Measurements from ENCODE around the gene FCSK.

FCSK gene

DNA sequence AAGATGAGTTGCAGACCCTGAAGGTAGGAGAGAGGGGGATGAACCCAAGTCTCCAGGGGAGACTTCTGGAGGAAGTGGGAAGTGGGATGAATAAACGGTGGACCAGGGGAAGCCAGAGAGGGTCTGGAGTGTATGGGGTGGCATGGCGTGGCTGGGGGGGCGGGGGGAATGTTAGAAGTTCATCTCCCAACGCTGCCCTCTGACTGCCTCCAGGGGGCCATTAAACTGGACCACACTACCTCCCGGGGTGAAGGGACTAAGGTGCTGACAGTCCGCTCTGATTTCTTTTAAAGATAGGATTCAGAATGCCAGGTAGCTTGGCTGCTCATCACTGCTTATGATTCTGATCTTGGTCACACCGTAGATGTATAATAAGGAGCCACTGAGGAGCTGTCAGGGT, 36.7 kb upstream of the FCSK start:
- ChIA-PET POLR2A (interaction anchor here (0.5 to 1.0 kb wide), 2 partner anchors 37 to 1037 kb away, joined by 5 to 6 read pairs; no protein-coding TSS in a partner anchor), CTCF (interaction anchor here (0.7 to 3.7 kb wide), 6 partner anchors 9 to 37 kb away, joined by 3 to 17 read pairs (median 4); no protein-coding TSS in a partner anchor)
- DNase-seq (ENCODE audit: extremely low spot score), result no peak
- TF ChIP-seq, protein P1, sequence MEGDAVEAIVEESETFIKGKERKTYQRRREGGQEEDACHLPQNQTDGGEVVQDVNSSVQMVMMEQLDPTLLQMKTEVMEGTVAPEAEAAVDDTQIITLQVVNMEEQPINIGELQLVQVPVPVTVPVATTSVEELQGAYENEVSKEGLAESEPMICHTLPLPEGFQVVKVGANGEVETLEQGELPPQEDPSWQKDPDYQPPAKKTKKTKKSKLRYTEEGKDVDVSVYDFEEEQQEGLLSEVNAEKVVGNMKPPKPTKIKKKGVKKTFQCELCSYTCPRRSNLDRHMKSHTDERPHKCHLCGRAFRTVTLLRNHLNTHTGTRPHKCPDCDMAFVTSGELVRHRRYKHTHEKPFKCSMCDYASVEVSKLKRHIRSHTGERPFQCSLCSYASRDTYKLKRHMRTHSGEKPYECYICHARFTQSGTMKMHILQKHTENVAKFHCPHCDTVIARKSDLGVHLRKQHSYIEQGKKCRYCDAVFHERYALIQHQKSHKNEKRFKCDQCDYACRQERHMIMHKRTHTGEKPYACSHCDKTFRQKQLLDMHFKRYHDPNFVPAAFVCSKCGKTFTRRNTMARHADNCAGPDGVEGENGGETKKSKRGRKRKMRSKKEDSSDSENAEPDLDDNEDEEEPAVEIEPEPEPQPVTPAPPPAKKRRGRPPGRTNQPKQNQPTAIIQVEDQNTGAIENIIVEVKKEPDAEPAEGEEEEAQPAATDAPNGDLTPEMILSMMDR (IDR thresholded peaks at IDR 0.05; ENCODE audit: control extremely low read depth, extremely low read depth, low read depth, missing control alignments), result no peak

DNA sequence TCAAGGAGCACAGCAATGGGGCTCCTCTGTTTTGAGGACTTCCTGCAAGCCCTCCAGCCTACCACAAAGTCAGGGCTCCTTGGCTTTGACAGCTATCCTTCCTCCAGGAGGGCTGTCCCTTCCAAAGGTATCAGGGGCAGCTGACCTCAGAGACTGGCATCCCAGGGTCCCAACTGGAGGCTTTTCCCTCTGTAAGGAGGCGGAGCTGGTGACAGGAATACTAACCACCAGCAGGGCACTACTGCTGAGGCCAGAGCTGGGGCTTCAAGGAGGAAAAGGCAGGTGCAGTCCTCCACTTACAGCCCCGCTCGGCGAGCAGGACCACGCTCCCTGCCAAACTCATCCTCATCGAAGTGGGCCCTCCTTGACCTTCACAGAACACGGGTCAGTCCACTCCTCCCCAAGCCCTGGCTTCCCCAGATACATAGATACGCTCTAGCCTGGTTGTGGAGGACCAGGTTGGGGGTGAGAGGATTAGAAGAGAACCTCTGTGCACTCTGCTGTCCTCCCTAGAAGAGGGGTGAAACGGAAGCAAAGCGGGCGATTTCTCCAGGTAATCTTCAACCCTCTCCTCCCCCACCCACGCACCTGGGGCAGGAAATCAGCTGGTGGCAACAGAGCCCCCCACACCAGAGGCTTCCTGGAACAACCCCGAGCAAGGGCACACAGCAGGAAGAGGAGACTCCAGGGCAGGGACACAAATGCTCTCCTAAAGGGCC, 36.0 kb upstream of the FCSK start:
- DNase-seq (ENCODE audit: extremely low spot score), result no peak
- TF ChIP-seq, protein P1 (IDR thresholded peaks at IDR 0.05; ENCODE audit: control extremely low read depth, extremely low read depth, low read depth, missing control alignments), result no peak
- ChIA-PET POLR2A (no interaction called here), CTCF (interaction anchor here (0.7 to 3.7 kb wide), 5 partner anchors 10 to 38 kb away, joined by 3 to 17 read pairs (median 3); no protein-coding TSS in a partner anchor)

DNA sequence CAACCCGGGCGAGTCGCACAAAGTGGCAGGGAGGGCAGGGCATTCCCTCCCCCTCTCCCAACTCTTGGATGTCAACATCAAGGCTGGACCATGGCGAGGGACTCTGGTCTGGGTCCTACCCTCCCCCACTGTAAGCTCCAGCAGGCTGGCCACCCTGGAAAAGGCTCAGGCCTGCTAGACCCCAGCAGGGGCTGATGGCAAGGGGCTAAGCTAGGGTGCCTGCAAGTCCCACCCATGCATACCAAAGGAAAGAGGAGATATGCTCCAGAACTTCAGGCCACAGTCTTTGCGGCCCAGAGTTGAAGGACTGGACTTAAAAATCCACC, 35.4 kb upstream of the FCSK start:
- ChIA-PET POLR2A (no interaction called here), CTCF (interaction anchor here (0.6 to 3.7 kb wide), 6 partner anchors 10 to 74 kb away, joined by 3 to 17 read pairs (median 3); no protein-coding TSS in a partner anchor)
- TF ChIP-seq, protein P1 (IDR thresholded peaks at IDR 0.05; ENCODE audit: control extremely low read depth, extremely low read depth, low read depth, missing control alignments), result no peak
- DNase-seq (ENCODE audit: extremely low spot score), result no peak

DNA sequence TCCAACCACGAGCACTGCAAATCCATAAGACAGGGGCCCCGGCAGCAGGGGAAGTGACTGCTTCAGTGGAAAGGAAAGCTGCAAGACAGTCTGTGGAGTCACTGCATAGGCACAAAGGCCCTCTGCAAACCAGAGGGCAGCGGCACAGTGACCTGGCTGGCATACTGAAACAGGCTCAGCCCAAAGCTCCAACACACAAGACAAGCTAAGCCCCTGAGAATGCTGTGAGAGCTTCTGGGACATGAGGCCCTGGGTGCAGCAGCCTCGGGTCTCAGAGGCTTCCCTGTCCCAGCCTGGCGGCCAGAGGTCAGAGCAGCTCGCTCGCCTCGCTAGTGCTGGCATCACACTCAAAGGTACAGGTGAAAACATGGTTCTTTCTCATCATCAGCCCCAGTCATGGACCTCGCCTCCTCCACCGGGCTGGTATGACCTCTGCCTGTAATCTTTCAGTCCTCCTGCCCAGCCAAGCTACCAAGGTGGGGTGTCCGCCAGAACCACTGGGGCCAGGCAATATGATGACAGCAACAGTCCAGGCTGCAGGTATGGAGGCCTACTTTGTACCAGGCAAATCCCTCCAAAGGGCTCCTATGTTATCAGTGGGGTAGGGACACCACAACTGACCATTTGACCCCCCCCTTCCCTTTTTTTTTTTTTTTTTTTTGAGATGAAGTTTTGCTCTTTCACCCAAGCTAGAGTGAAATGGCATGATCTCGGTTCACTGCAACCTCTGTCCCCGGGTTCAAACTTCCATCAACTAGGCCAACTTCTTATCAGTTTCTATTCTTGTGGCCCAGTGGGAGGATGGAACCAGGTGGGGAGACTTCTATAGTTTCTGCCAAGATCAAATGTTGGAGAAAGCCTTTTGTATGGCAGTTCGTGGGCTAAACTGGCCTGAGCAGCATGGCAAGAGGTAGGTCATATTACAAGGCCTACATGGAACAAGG, 34.7 kb upstream of the FCSK start:
- CTCF ChIA-PET, result interaction anchor here (0.6 to 3.7 kb wide), 5 partner anchors 11 to 73 kb away, joined by 3 to 17 read pairs (median 3); no protein-coding TSS in a partner anchor
- TF ChIP-seq, protein P1 (IDR thresholded peaks at IDR 0.05; ENCODE audit: control extremely low read depth, extremely low read depth, low read depth, missing control alignments), result no peak
- DNase-seq (ENCODE audit: extremely low spot score), result no peak
- POLR2A ChIA-PET, result interaction anchor here (0.5 to 1.5 kb wide), 3 partner anchors 8 to 39 kb away, joined by 3 to 4 read pairs (median 3); no protein-coding TSS in a partner anchor

DNA sequence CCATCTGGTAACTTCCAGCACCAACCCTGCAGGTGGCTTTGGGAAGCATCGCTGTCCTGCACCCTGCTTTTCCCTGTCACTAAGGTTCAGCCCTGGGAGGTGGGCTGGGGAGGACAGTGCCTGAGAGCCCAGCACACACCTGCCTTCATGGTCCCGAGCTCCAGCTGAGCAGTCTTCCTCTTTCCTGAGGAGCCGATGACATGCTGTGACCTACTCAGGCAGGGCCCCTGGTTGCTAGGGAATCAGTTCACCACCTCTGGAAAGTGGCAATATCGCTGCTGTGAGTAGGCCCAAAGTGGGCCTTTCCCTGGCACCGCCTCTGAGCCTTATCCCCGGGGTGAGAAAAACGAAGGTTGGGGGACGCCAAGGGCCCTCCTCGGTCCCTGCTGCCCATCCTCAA, 33.4 kb upstream of the FCSK start:
- TF ChIP-seq, protein P1 (IDR thresholded peaks at IDR 0.05; ENCODE audit: control extremely low read depth, extremely low read depth, low read depth, missing control alignments), result no peak
- no peak for DNase-seq (ENCODE audit: extremely low spot score)
- ChIA-PET POLR2A (no interaction called here), CTCF (interaction anchor here (1.5 to 2.7 kb wide), 2 partner anchors 13 to 40 kb away, joined by 3 to 9 read pairs; no protein-coding TSS in a partner anchor)
